IgD-negative memory B cell (primary cell): ENCODE measurements around the gene PPP4R3A. TPM values are rescaled to one million over a fixed set of nuclear protein-coding genes. Genes with fewer than 3 reads are reported as not detected.
A peak's percentile ranks its signal among the peaks of the same experiment; 100 is the strongest.
"Not testable (repeated sequence)": the region's sequence is repeated elsewhere in the genome, so short reads cannot be mapped to it uniquely, and the experiment has no call there.

ENCODE experiments used
- H3K27ac Mint-ChIP-seq, 3 donors: one replicate each; pipeline ENCODE4 v1.8.0; 2020 to 2022; ENCODE audit warnings: mild to moderate bottlenecking in 3 of 3, mixed read lengths in 3 of 3, moderate library complexity in 1 of 3
- H3K27me3 Mint-ChIP-seq: one replicate; pipeline ENCODE4 v1.8.0; 2021; ENCODE audit warnings: mixed read lengths
- H3K36me3 Mint-ChIP-seq: one replicate; pipeline ENCODE4 v1.8.0; 2020; ENCODE audit warnings: mild to moderate bottlenecking, mixed read lengths
- H3K4me1 Mint-ChIP-seq, 3 donors: one replicate each; pipeline ENCODE4 v1.8.0; 2020 to 2022; ENCODE audit warnings: mixed read lengths in 3 of 3, mild to moderate bottlenecking in 1 of 3
- H3K4me3 Mint-ChIP-seq, 4 donors: one replicate each; pipeline ENCODE4 v1.8.0; 2020 to 2022; ENCODE audit warnings: mild to moderate bottlenecking in 4 of 4, mixed read lengths in 4 of 4, moderate library complexity in 3 of 4
- H3K9me3 Mint-ChIP-seq, 3 donors: one replicate each; pipeline ENCODE4 v1.8.0; 2020 to 2021; ENCODE audit warnings: mixed read lengths in 3 of 3, mild to moderate bottlenecking in 1 of 3
- polyA plus RNA-seq: library from polyadenylated mRNA; unstranded; fragments of 300-500 nt; fragmentation: Illumina TruSeq; gene quantifications from one replicate; pipeline ENCODE4 v1.2.3, GENCODE V29; 2021

PPP4R3A gene
- polyA plus RNA-seq, 1 donor from 2014 or later, result 127 TPM

- H3K27ac Mint-ChIP-seq, result no peak overlapping the region
- H3K27me3 Mint-ChIP-seq, result peaks cover 9% of the 10 kb centered on the region
- H3K9me3 Mint-ChIP-seq, result peaks cover 2 to 10% (median 4%) of the 10 kb centered on the region in 3 donors
- H3K4me1 Mint-ChIP-seq, result no peaks in the 10 kb centered on the region
- peaks cover 10% of the 10 kb centered on the region for H3K36me3 Mint-ChIP-seq
- H3K4me3 Mint-ChIP-seq, result no peak overlapping the region
These were observed 71.3 kb downstream of the PPP4R3A start for GRCh38 chr14:91438845-91439244.

GRCh38 chr14:91436266-91436665 is 73.8 kb downstream of the PPP4R3A start:
- H3K4me3 Mint-ChIP-seq, H3K27ac Mint-ChIP-seq, H3K4me1 Mint-ChIP-seq, H3K36me3 Mint-ChIP-seq, H3K27me3 Mint-ChIP-seq: not testable (repeated sequence)
- peaks cover 2 to 10% (median 3%) of the 10 kb centered on the region in 3 donors for H3K9me3 Mint-ChIP-seq

GRCh38 chr14:91429385-91429784 is 80.7 kb downstream of the PPP4R3A start:
- Mint-ChIP-seq H3K36me3 (no peaks in the 10 kb centered on the region), H3K9me3 (peaks cover 0 to 3% (median 0%) of the 10 kb centered on the region in 3 donors), H3K27ac (no peak overlapping the region), H3K27me3 (no peaks in the 10 kb centered on the region), H3K4me3 (no peak overlapping the region), H3K4me1 (peaks cover 2 to 11% (median 11%) of the 10 kb centered on the region in 3 donors)

- H3K27ac Mint-ChIP-seq, H3K36me3 Mint-ChIP-seq, H3K27me3 Mint-ChIP-seq, H3K9me3 Mint-ChIP-seq, H3K4me3 Mint-ChIP-seq: not testable (repeated sequence)
- H3K4me1 Mint-ChIP-seq, result peaks cover 2 to 11% (median 11%) of the 10 kb centered on the region in 3 donors
These were observed 81.2 kb downstream of the PPP4R3A start for GRCh38 chr14:91428931-91429330.

- not testable (repeated sequence) for H3K9me3 Mint-ChIP-seq, H3K27me3 Mint-ChIP-seq, H3K36me3 Mint-ChIP-seq
- peak overlapping the region in 2 of 3 donors; percentile 4 to 32 for H3K27ac Mint-ChIP-seq
- H3K4me3 Mint-ChIP-seq, result peak overlapping the region in 1 of 4 donors; percentile 11
- H3K4me1 Mint-ChIP-seq, result peaks cover 2 to 11% (median 11%) of the 10 kb centered on the region in 3 donors
These were observed 84.6 kb downstream of the PPP4R3A start for GRCh38 chr14:91425531-91425944.

- H3K27me3 Mint-ChIP-seq, result no peaks in the 10 kb centered on the region
- no peaks in the 10 kb centered on the region for H3K36me3 Mint-ChIP-seq
- H3K4me3 Mint-ChIP-seq, result no peak overlapping the region
- peaks cover 0 to 3% (median 0%) of the 10 kb centered on the region in 3 donors for H3K9me3 Mint-ChIP-seq
- no peak overlapping the region for H3K27ac Mint-ChIP-seq
- H3K4me1 Mint-ChIP-seq, result peaks cover 2 to 11% (median 11%) of the 10 kb centered on the region in 3 donors
These were observed 85.1 kb downstream of the PPP4R3A start for GRCh38 chr14:91424813-91425530.

GRCh38 chr14:91420686-91421085 is 89.4 kb downstream of the PPP4R3A start:
- Mint-ChIP-seq H3K4me1 (peaks cover 10 to 14% (median 11%) of the 10 kb centered on the region in 3 donors), H3K9me3 (peaks cover 0 to 2% (median 0%) of the 10 kb centered on the region in 3 donors), H3K4me3 (peak overlapping the region in 1 of 4 donors; percentile 62), H3K27ac (peak overlapping the region in 1 of 3 donors; percentile 30), H3K27me3 (no peaks in the 10 kb centered on the region), H3K36me3 (no peaks in the 10 kb centered on the region)

- peaks cover 14 to 18% (median 18%) of the 10 kb centered on the region in 3 donors for H3K4me1 Mint-ChIP-seq
- peak overlapping the region; percentile 90 to 96 (median 92) for H3K27ac Mint-ChIP-seq
- no peaks in the 10 kb centered on the region for H3K27me3 Mint-ChIP-seq
- peak overlapping the region in 2 of 4 donors; percentile 24 to 83 for H3K4me3 Mint-ChIP-seq
- peaks cover 0 to 1% (median 0%) of the 10 kb centered on the region in 3 donors for H3K9me3 Mint-ChIP-seq
- H3K36me3 Mint-ChIP-seq, result peaks cover 2% of the 10 kb centered on the region
These were observed 90.7 kb downstream of the PPP4R3A start for GRCh38 chr14:91419451-91419850.

GRCh38 chr14:91419044-91419397 is 91.1 kb downstream of the PPP4R3A start:
- peak overlapping the region; percentile 90 to 96 (median 92) for H3K27ac Mint-ChIP-seq
- H3K4me3 Mint-ChIP-seq, result peak overlapping the region; percentile 78 to 95 (median 86)
- no peaks in the 10 kb centered on the region for H3K27me3 Mint-ChIP-seq
- H3K9me3 Mint-ChIP-seq, result peaks cover 0 to 1% (median 0%) of the 10 kb centered on the region in 3 donors
- peaks cover 14 to 22% (median 22%) of the 10 kb centered on the region in 3 donors for H3K4me1 Mint-ChIP-seq
- H3K36me3 Mint-ChIP-seq, result peaks cover 2% of the 10 kb centered on the region

- H3K4me1 Mint-ChIP-seq, result peaks cover 14 to 27% (median 26%) of the 10 kb centered on the region in 3 donors
- H3K27ac Mint-ChIP-seq, result peak overlapping the region; percentile 90 to 96 (median 92)
- peaks cover 2% of the 10 kb centered on the region for H3K36me3 Mint-ChIP-seq
These were observed 91.6 kb downstream of the PPP4R3A start for GRCh38 chr14:91418387-91419043.

GRCh38 chr14:91417983-91418386 is 92.1 kb downstream of the PPP4R3A start:
- peaks cover 0 to 1% (median 0%) of the 10 kb centered on the region in 3 donors for H3K9me3 Mint-ChIP-seq
- H3K27me3 Mint-ChIP-seq, result no peaks in the 10 kb centered on the region
- peaks cover 18 to 33% (median 30%) of the 10 kb centered on the region in 3 donors for H3K4me1 Mint-ChIP-seq
- H3K36me3 Mint-ChIP-seq, result peaks cover 3% of the 10 kb centered on the region
- H3K4me3 Mint-ChIP-seq, result peak overlapping the region; percentile 78 to 95 (median 86)
- H3K27ac Mint-ChIP-seq, result peak overlapping the region; percentile 90 to 96 (median 92)

More at GRCh38 chr14:91418387-91419043, 91.6 kb downstream of the PPP4R3A start:
- H3K9me3 Mint-ChIP-seq, result peaks cover 0 to 1% (median 0%) of the 10 kb centered on the region in 3 donors
- peak overlapping the region; percentile 78 to 95 (median 86) for H3K4me3 Mint-ChIP-seq
- H3K27me3 Mint-ChIP-seq, result no peaks in the 10 kb centered on the region

- H3K27me3 Mint-ChIP-seq, result no peaks in the 10 kb centered on the region
- peaks cover 3% of the 10 kb centered on the region for H3K36me3 Mint-ChIP-seq
- peaks cover 0 to 1% (median 0%) of the 10 kb centered on the region in 3 donors for H3K9me3 Mint-ChIP-seq
- peaks cover 22 to 38% (median 35%) of the 10 kb centered on the region in 3 donors for H3K4me1 Mint-ChIP-seq
- peak within 1 kb of the TSS; percentile 89 to 100 (median 96) for H3K4me3 Mint-ChIP-seq
- peak within 1 kb of the TSS; percentile 90 to 98 (median 96) for H3K27ac Mint-ChIP-seq
These were observed 92.8 kb downstream of the PPP4R3A start, which contains the start of gene CCDC88C for GRCh38 chr14:91417120-91417982. TSS of gene CCDC88C (minus strand) at chr14:91417820. CDS start at chr14:91417690, 130 bp downstream.

- Mint-ChIP-seq H3K4me1 (peaks cover 22 to 39% (median 37%) of the 10 kb centered on the region in 3 donors), H3K27me3 (no peaks in the 10 kb centered on the region), H3K9me3 (peaks cover 0 to 1% (median 0%) of the 10 kb centered on the region in 3 donors), H3K27ac (peak overlapping the region; percentile 89 to 98 (median 96)), H3K36me3 (peaks cover 3% of the 10 kb centered on the region), H3K4me3 (peak overlapping the region; percentile 89 to 100 (median 96))
These were observed 93.4 kb downstream of the PPP4R3A start for GRCh38 chr14:91416744-91417119.
